Neural cell (in vitro differentiated cells): ENCODE measurements around the gene RASL11A.

ENCODE experiments used
- CTCF ChIP-seq: fragments of 450-650 bp; IDR thresholded peaks from 2 replicates; pipeline ENCODE4 v1.5.1; 2014; ENCODE audit warnings: antibody characterized with exemption, mild to moderate bottlenecking, moderate library complexity; ENCODE audit not compliant: poor library complexity, severe bottlenecking
- EZH2 ChIP-seq: fragments of 200-600, 300-800 bp; shearing (Covaris generic), sonication (generic); IDR thresholded peaks from 2 replicates; pipeline ENCODE4 v1.6.1; 2014; ENCODE audit warnings: antibody characterized with exemption, low read length, borderline replicate concordance, mild to moderate bottlenecking; ENCODE audit not compliant: insufficient read depth, poor library complexity, severe bottlenecking
- POLR2AphosphoS5 ChIP-seq: IDR thresholded peaks from 2 replicates; pipeline ENCODE4 v1.6.1; 2012
- RAD21 ChIP-seq: fragments of 450-650 bp; conservative IDR thresholded peaks from 2 replicates; pipeline ENCODE4 v1.6.1; 2014; ENCODE audit warnings: antibody characterized with exemption, mild to moderate bottlenecking, moderate library complexity
- SMC3 ChIP-seq: fragments of 450-650 bp; conservative IDR thresholded peaks from 2 replicates; pipeline ENCODE4 v1.6.1; 2014; ENCODE audit warnings: antibody characterized with exemption, mild to moderate bottlenecking, moderate library complexity; ENCODE audit not compliant: poor library complexity

- TF ChIP-seq CTCF (no peak), POLR2AphosphoS5 (no peak), RAD21 (no peak), EZH2 (no peak), SMC3 (no peak)
Measured at GRCh38 chr13:27261396-27261795, 9.2 kb upstream of the RASL11A start.
